Measurements from ENCODE around the gene CD27. TPM values are rescaled to one million over a fixed set of nuclear protein-coding genes. Genes with fewer than 3 reads are reported as not detected.
A peak's percentile ranks its signal among the peaks of the same experiment; 100 is the strongest.
"Not testable (repeated sequence)": the region's sequence is repeated elsewhere in the genome, so short reads cannot be mapped to it uniquely, and the experiment has no call there.

The CD27 gene
- total RNA-seq, 1 donor = not detected

DNA sequence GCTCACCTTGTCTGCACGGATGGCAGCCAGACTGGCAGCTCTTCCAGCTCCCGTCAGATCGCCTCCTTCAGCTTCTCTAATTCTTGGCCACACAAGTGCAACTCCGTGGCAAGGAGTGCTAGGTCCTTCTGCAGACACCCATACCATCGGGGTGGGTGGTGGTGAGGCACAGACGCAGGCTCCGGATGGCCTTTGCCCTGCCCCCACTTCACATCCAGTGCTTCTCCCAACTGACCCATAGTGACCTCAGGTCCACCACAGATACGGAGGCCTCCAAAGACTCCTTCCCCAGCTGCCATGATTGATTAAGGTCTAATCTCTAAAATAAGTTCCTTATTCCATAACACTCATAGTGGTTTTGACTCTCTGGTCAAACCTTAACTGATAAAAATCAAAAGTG lies 19.9 kb upstream of the CD27 start:
- no peaks in the 10 kb centered on the region for H3K79me2 ChIP-seq (ENCODE audit: insufficient read depth, low read length)
- no peak overlapping the region for H2AFZ ChIP-seq (ENCODE audit: low read length)
- H3K36me3 ChIP-seq (ENCODE audit: insufficient read depth, low read length) = no peaks in the 10 kb centered on the region
- H3K4me1 ChIP-seq (ENCODE audit: insufficient read depth, low read length) = peaks cover 3% of the 10 kb centered on the region
- H3K4me3 ChIP-seq (ENCODE audit: insufficient read depth, low read length) = no peak overlapping the region
- DNase-seq (ENCODE audit: insufficient read length, low spot score, missing footprints) = no peak
- no peak overlapping the region for H3K27ac ChIP-seq (ENCODE audit: low read depth, low read length)
- no peaks in the 10 kb centered on the region for H3K9me3 ChIP-seq (ENCODE audit: low read depth, low read length)
- no peaks in the 10 kb centered on the region for H3K27me3 ChIP-seq (ENCODE audit: insufficient read depth, low read length)
- H4K20me1 ChIP-seq (ENCODE audit: insufficient read depth, low read length) = no peaks in the 10 kb centered on the region
- H3K4me2 ChIP-seq (ENCODE audit: insufficient read depth, low read length) = no peak overlapping the region
- TF ChIP-seq, protein P1, sequence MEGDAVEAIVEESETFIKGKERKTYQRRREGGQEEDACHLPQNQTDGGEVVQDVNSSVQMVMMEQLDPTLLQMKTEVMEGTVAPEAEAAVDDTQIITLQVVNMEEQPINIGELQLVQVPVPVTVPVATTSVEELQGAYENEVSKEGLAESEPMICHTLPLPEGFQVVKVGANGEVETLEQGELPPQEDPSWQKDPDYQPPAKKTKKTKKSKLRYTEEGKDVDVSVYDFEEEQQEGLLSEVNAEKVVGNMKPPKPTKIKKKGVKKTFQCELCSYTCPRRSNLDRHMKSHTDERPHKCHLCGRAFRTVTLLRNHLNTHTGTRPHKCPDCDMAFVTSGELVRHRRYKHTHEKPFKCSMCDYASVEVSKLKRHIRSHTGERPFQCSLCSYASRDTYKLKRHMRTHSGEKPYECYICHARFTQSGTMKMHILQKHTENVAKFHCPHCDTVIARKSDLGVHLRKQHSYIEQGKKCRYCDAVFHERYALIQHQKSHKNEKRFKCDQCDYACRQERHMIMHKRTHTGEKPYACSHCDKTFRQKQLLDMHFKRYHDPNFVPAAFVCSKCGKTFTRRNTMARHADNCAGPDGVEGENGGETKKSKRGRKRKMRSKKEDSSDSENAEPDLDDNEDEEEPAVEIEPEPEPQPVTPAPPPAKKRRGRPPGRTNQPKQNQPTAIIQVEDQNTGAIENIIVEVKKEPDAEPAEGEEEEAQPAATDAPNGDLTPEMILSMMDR (IDR thresholded peaks at IDR 0.05; ENCODE audit: extremely low read depth, low read depth, low read length) = no peak

DNA sequence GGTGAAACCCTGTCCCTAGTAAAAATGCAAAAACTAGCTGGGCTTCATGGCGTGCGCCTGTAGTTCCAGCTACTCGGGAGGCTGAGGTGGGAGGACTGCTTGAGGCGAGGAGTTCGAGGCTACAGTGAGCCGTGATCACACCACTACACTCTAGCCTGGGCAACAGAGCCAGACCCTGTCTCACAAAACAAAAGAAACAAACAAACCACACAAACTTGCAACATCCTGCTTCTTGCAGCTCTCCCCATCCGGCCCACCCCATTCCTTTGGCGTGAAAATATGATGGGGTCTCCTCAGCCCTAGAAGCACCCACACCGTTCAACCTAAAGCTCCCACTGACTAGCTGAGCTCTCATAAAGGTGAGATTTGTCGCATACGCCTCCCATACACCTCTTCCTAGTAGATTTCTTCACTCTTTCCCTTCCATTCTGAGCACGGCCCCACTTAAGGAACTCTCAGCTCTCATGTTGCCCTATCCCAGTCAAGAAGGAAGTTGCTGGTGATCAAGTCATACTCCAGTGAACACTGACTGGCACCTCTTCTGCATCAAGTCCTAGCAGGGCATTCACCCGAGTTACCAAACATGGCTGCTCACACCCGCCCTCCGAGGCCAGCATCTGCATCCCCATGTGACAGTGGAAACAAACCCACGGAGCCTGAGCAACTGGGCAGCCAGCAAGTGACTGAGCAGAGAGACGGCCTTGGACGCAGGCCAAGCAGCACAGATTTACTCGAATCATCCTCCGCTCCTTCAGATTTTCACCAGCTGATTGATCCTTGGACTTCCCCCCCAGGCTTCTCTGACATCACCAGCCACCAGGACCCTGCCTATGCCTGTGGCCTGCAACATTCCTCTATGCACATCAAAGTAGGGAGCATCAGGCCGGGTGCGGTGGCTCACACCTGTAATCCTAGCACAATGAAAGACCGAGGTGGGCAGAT lies 18.9 kb upstream of the CD27 start:
- no peaks in the 10 kb centered on the region for H3K36me3 ChIP-seq (ENCODE audit: insufficient read depth, low read length)
- H3K9me3 ChIP-seq (ENCODE audit: low read depth, low read length) = no peaks in the 10 kb centered on the region
- H2AFZ ChIP-seq (ENCODE audit: low read length) = peak overlapping the region; percentile 9
- no peaks in the 10 kb centered on the region for H3K27me3 ChIP-seq (ENCODE audit: insufficient read depth, low read length)
- H3K4me2 ChIP-seq (ENCODE audit: insufficient read depth, low read length) = no peak overlapping the region
- DNase-seq (ENCODE audit: insufficient read length, low spot score, missing footprints) = peak; percentile 75
- no peaks in the 10 kb centered on the region for H3K79me2 ChIP-seq (ENCODE audit: insufficient read depth, low read length)
- peaks cover 13% of the 10 kb centered on the region for H3K4me1 ChIP-seq (ENCODE audit: insufficient read depth, low read length)
- TF ChIP-seq, protein P1 (IDR thresholded peaks at IDR 0.05; ENCODE audit: extremely low read depth, low read depth, low read length) = no peak
- no peaks in the 10 kb centered on the region for H4K20me1 ChIP-seq (ENCODE audit: insufficient read depth, low read length)
- H3K27ac ChIP-seq (ENCODE audit: low read depth, low read length) = no peak overlapping the region
- no peak overlapping the region for H3K4me3 ChIP-seq (ENCODE audit: insufficient read depth, low read length)

DNA sequence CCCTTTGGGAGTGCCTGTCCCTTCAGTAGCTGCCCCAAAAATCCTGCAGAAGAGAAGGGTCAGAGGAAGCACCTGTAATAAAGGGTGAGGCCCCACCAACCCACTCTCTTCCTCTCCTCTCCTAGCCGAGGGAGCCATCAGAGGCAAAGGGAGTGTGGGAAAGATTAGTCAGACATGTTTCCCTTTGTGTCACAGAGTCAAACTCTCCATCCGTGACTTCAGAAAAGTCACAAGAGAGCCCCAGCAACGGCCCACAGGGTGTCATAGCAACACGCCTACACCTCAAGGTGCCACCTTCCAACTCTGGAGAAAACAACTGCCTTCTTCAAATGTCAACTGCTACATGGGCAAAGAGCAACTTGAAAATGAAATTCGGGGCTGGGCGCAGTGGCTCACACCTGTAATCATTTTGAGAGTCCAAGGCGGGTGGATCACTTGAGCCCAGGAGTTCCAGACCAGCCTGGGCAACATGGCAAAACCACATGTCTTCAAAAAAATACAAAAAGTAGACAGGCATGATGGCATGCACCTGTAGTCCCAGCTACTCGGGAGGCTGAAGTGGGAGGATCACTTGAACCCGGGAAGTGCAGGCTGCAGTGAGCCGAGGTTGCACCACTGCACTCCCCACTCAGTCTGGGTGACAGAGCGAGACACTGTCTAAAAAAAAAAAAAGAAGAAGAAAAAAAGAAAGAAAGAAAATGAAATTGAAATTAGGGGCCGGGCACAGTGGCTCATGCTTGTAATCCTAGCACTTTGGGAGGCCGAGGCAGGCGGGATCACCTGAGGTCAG lies 17.7 kb upstream of the CD27 start:
- H3K4me3 ChIP-seq (ENCODE audit: insufficient read depth, low read length) = no peak overlapping the region
- TF ChIP-seq, protein P1 (IDR thresholded peaks at IDR 0.05; ENCODE audit: extremely low read depth, low read depth, low read length) = no peak
- no peaks in the 10 kb centered on the region for H3K9me3 ChIP-seq (ENCODE audit: low read depth, low read length)
- no peaks in the 10 kb centered on the region for H3K27me3 ChIP-seq (ENCODE audit: insufficient read depth, low read length)
- no peak for DNase-seq (ENCODE audit: insufficient read length, low spot score, missing footprints)
- no peaks in the 10 kb centered on the region for H4K20me1 ChIP-seq (ENCODE audit: insufficient read depth, low read length)
- peaks cover 21% of the 10 kb centered on the region for H3K4me1 ChIP-seq (ENCODE audit: insufficient read depth, low read length)
- H3K79me2 ChIP-seq (ENCODE audit: insufficient read depth, low read length) = no peaks in the 10 kb centered on the region
- peak overlapping the region; percentile 23 for H2AFZ ChIP-seq (ENCODE audit: low read length)
- no peaks in the 10 kb centered on the region for H3K36me3 ChIP-seq (ENCODE audit: insufficient read depth, low read length)
- H3K4me2 ChIP-seq (ENCODE audit: insufficient read depth, low read length) = no peak overlapping the region
- no peak overlapping the region for H3K27ac ChIP-seq (ENCODE audit: low read depth, low read length)

- not testable (repeated sequence) for H2AFZ ChIP-seq (ENCODE audit: low read length); H3K36me3 ChIP-seq (ENCODE audit: insufficient read depth, low read length); H4K20me1 ChIP-seq (ENCODE audit: insufficient read depth, low read length); H3K27ac ChIP-seq (ENCODE audit: low read depth, low read length); H3K79me2 ChIP-seq (ENCODE audit: insufficient read depth, low read length); H3K4me3 ChIP-seq (ENCODE audit: insufficient read depth, low read length); H3K9me3 ChIP-seq (ENCODE audit: low read depth, low read length); H3K27me3 ChIP-seq (ENCODE audit: insufficient read depth, low read length); DNase-seq (ENCODE audit: insufficient read length, low spot score, missing footprints); H3K4me2 ChIP-seq (ENCODE audit: insufficient read depth, low read length)
- H3K4me1 ChIP-seq (ENCODE audit: insufficient read depth, low read length) = peaks cover 21% of the 10 kb centered on the region
Measured at GRCh38 chr12:6427796-6428195, 17.0 kb upstream of the CD27 start.

Measured in osteoblast (primary cell).